K562 (cell line): ENCODE data around the gene MYBL2. TPM values are rescaled to one million over a fixed set of nuclear protein-coding genes. Genes with fewer than 3 reads are reported as not detected.

ENCODE experiments used
- BCL6 ChIP-seq: fragments of 250-450 bp; sonication (Bioruptor Pico); IDR thresholded peaks from 2 replicates; pipeline ENCODE4 v1.4.0; 2020
- CBFA2T2 ChIP-seq: fragments of 450-650 bp; conservative IDR thresholded peaks from 2 replicates; pipeline ENCODE4 v1.6.1; 2017; ENCODE audit warnings: mild to moderate bottlenecking
- CREB1 ChIP-seq, 2 experiments: sonication (generic) in 1 of 2; formaldehyde crosslinking in 1 of 2; IDR thresholded peaks; 2 replicates each; pipeline versions ENCODE4 v1.6.1 to v1.8.0; 2012 to 2022; ENCODE audit warnings: inconsistent platforms in 1 of 2, mild to moderate bottlenecking in 1 of 2, missing genetic modification reagents in 1 of 2, moderate library complexity in 1 of 2
- CREM ChIP-seq: IDR thresholded peaks from 2 replicates; pipeline ENCODE4 v1.6.1; 2014; ENCODE audit warnings: antibody characterized with exemption, low read depth
- HCFC1 ChIP-seq: IDR thresholded peaks from 2 replicates; pipeline ENCODE4 v1.6.1; 2012; ENCODE audit warnings: low read depth, low read length, improper control_type of control experiment
- HEY1 ChIP-seq: fragments of 250-450 bp; sonication (Bioruptor Pico); IDR thresholded peaks from 2 replicates; pipeline ENCODE4 v1.5.0; 2020; ENCODE audit warnings: mild to moderate bottlenecking, moderate library complexity, borderline replicate concordance
- HNRNPL ChIP-seq: fragments of 200-400 bp; formaldehyde crosslinking; IDR thresholded peaks from 2 replicates; pipeline ENCODE4 v1.6.1; 2017; ENCODE audit warnings: low read depth, mild to moderate bottlenecking, low read length
- ILF3 ChIP-seq: fragments of 450-650 bp; IDR thresholded peaks from 2 replicates; pipeline ENCODE4 v1.6.1; 2018; ENCODE audit warnings: antibody characterized with exemption, mild to moderate bottlenecking, moderate library complexity, borderline replicate concordance
- KDM2B ChIP-seq: fragments of 250-450 bp; sonication (Bioruptor Pico); IDR thresholded peaks from 2 replicates; pipeline ENCODE4 v1.8.0; 2021; ENCODE audit warnings: mild to moderate bottlenecking, moderate library complexity
- KLF16 ChIP-seq: IDR thresholded peaks from 2 replicates; pipeline ENCODE4 v1.6.1; 2016; ENCODE audit warnings: antibody characterized with exemption
- MAFK ChIP-seq: IDR thresholded peaks from 2 replicates; pipeline ENCODE4 v1.6.1; 2011; ENCODE audit warnings: low read length, improper control_type of control experiment
- PCBP1 ChIP-seq: fragments of 200-400 bp; formaldehyde crosslinking; IDR thresholded peaks from 2 replicates; pipeline ENCODE4 v1.6.1; 2018; ENCODE audit warnings: mild to moderate bottlenecking, low read depth, low read length; ENCODE audit not compliant: poor library complexity, severe bottlenecking
- POLR2A ChIP-seq: fragments of 450-650 bp; conservative IDR thresholded peaks from 2 replicates; pipeline ENCODE4 v1.6.1; 2016
- RNF2 ChIP-seq: sonication (generic); IDR thresholded peaks from 2 replicates; pipeline ENCODE4 v1.6.1; 2016
- RUNX1 ChIP-seq: sonication (generic); IDR thresholded peaks from 2 replicates; pipeline ENCODE4 v1.6.1; 2016; ENCODE audit warnings: antibody characterized with exemption, low read depth
- SREBF2 ChIP-seq: sonication (generic); formaldehyde crosslinking; IDR thresholded peaks from 2 replicates; pipeline ENCODE4 v1.4.0; 2020; ENCODE audit warnings: mild to moderate bottlenecking, missing genetic modification reagents
- SRSF1 ChIP-seq: fragments of 200-400 bp; formaldehyde crosslinking; IDR thresholded peaks from 2 replicates; pipeline ENCODE4 v1.6.1; 2017; ENCODE audit warnings: mild to moderate bottlenecking, low read depth, low read length, moderate library complexity
- TCFL5 ChIP-seq: fragments of 250-450 bp; sonication (Bioruptor Pico); conservative IDR thresholded peaks from 2 replicates; pipeline ENCODE4 v1.6.1; 2021; ENCODE audit warnings: mild to moderate bottlenecking, moderate library complexity, matching md5 sums
- TFAM ChIP-seq: fragments of 250-450 bp; sonication (Bioruptor Pico); conservative IDR thresholded peaks from 2 replicates; pipeline ENCODE4 v1.5.0; 2021; ENCODE audit warnings: mild to moderate bottlenecking, moderate library complexity
- ZEB2 ChIP-seq: fragments of 450-650 bp; IDR thresholded peaks from 2 replicates; pipeline ENCODE4 v1.6.1; 2016
- ZNF124 ChIP-seq: sonication (generic); formaldehyde crosslinking; IDR thresholded peaks from 2 replicates; pipeline ENCODE4 v1.8.1; 2022; ENCODE audit warnings: missing genetic modification reagents
- ZNF133 ChIP-seq: fragments of 250-450 bp; sonication (Bioruptor Pico); IDR thresholded peaks from 2 replicates; pipeline ENCODE4 v1.4.0; 2020; ENCODE audit warnings: mild to moderate bottlenecking
- ZNF217 ChIP-seq: sonication (generic); formaldehyde crosslinking; IDR thresholded peaks from 2 replicates; pipeline ENCODE4 v1.8.0; 2022; ENCODE audit warnings: mild to moderate bottlenecking, missing genetic modification reagents
- ZNF324 ChIP-seq: fragments of 250-450 bp; sonication (Bioruptor Pico); IDR thresholded peaks from 2 replicates; pipeline ENCODE4 v1.4.0; 2020; ENCODE audit warnings: mild to moderate bottlenecking
- ZNF551 ChIP-seq: fragments of 250-450 bp; sonication (Bioruptor Pico); IDR thresholded peaks from 2 replicates; pipeline ENCODE4 v1.5.0; 2021; ENCODE audit warnings: mild to moderate bottlenecking, moderate library complexity
- ZNF561 ChIP-seq: fragments of 450-650 bp; formaldehyde crosslinking; conservative IDR thresholded peaks from 2 replicates; pipeline ENCODE4 v1.4.0; 2020; ENCODE audit warnings: mild to moderate bottlenecking, moderate library complexity
- ZNF76 ChIP-seq: fragments of 250-450 bp; sonication (Bioruptor Pico); IDR thresholded peaks from 2 replicates; pipeline ENCODE4 v1.4.0; 2020; ENCODE audit warnings: mild to moderate bottlenecking, moderate library complexity, borderline replicate concordance
- ZNF764 ChIP-seq: fragments of 250-450 bp; sonication (Bioruptor Pico); IDR thresholded peaks from 2 replicates; pipeline ENCODE4 v1.4.0; 2020; ENCODE audit warnings: low read depth, mild to moderate bottlenecking, moderate library complexity
- polyA plus RNA-seq, 8 experiments: library from polyadenylated mRNA; depleted of rRNA in 4 of 8; stranded (reverse) in 5 of 8; unstranded in 3 of 8; fragments of >200 nt; fragmentation: Nextera tagmentation in 2 of 8; fragmentation: Illumina TruSeq in 1 of 8; extraction: Ambion mirVana in 2 of 8; extraction: Trizol in 1 of 8; gene quantifications; 2 replicates each; pipeline versions ENCODE4 v1.2.1 to v1.2.3, GENCODE V29; 2011 to 2014; ENCODE audit warnings: inconsistent platforms in 1 of 8, missing spikeins in 1 of 8
- total RNA-seq, 7 experiments: library from RNA; depleted of rRNA in 6 of 7; stranded (reverse); fragments of >200 nt in 6 of 7; fragmentation: Illumina TruSeq in 2 of 7; extraction: Trizol in 2 of 7; gene quantifications; 2 replicates each; pipeline versions ENCODE4 v1.2.1 to v1.2.3, GENCODE V29; 2011 to 2021; ENCODE audit warnings: low replicate concordance in 1 of 7
- TF ChIP-seq, protein P1 (sequence below): fragments of 250-450 bp; sonication (Bioruptor Pico); IDR thresholded peaks from 2 replicates; pipeline ENCODE4 v1.6.1; 2021; ENCODE audit warnings: mild to moderate bottlenecking
- TF ChIP-seq, protein P2 (sequence below): sonication (generic); IDR thresholded peaks from 2 replicates; pipeline ENCODE4 v1.6.1; 2016
- TF ChIP-seq, protein P3 (sequence below): fragments of 450-650 bp; formaldehyde crosslinking; IDR thresholded peaks from 2 replicates; pipeline ENCODE4 v1.4.0; 2022; ENCODE audit warnings: missing genetic modification characterization

Gene MYBL2
- total and polyA plus RNA-seq, 9 of the 15 experiments (the other 6 are each of a cell fraction or from before 2014, with no cell fraction given): 4.4 to 169 (median 52.5) TPM

DNA sequence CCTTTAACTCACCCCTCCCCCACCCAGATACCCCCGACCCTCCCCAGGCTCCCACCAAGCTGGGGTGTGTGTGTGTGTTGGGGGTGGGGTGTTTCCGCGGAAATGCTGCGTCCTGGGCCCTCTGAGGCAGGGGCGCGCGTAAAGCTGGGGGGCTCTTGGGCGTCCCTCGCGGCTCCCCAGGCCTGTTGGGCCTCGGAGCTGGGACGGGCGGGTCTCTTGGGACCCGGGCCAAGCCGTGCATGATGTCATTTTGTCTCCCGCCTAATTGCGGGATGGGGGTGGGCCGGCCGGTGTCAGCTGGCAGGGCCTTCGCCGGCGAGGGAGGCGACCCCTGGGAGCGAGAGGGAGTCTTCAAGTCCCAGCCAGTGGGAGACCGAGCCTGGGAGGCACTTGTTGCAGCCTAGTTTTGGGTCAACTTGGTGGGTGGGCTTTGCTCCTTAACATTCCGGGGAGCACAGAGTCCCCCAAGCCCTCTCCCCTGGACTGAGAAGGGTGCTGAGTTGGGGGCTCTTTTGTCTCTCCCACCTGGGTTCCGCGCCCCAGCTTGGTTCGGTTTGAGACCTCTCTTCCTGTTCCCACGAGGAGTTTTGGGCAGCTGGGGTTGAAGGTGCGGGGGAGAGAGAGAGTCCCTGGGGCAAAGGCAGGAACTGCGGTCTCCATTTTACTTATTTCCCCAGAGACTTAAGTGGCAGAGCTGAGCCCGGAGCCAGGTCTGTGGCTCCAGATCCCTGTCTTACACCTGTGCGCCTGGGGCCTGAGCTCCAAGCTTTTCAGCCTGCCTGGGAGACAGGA lies 623 bp downstream of the MYBL2 start (continued):
- TF ChIP-seq, protein P1, sequence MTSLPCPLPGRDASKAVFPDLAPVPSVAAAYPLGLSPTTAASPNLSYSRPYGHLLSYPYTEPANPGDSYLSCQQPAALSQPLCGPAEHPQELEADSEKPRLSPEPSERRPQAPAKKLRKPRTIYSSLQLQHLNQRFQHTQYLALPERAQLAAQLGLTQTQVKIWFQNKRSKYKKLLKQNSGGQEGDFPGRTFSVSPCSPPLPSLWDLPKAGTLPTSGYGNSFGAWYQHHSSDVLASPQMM: no peak
- TF ChIP-seq SRSF1: no peak
- 0 out of 2 replicates have a peak, but pooled peaks have one; percentile 24 for TF ChIP-seq CREM
- no peak for TF ChIP-seq RUNX1
- no peak for TF ChIP-seq KLF16
- TF ChIP-seq, protein P2, sequence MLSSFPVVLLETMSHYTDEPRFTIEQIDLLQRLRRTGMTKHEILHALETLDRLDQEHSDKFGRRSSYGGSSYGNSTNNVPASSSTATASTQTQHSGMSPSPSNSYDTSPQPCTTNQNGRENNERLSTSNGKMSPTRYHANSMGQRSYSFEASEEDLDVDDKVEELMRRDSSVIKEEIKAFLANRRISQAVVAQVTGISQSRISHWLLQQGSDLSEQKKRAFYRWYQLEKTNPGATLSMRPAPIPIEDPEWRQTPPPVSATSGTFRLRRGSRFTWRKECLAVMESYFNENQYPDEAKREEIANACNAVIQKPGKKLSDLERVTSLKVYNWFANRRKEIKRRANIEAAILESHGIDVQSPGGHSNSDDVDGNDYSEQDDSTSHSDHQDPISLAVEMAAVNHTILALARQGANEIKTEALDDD: no peak
- TF ChIP-seq SREBF2 (CRISPR knock-in tag): no peak
- no peak for TF ChIP-seq ZNF764 (CRISPR knock-in tag)
- TF ChIP-seq HCFC1: no peak
- no peak for TF ChIP-seq ZNF217
- no peak for TF ChIP-seq POLR2A
- no peak for TF ChIP-seq TCFL5 (CRISPR knock-in tag)
- no peak for TF ChIP-seq HNRNPL
- no peak for TF ChIP-seq ZNF124 (CRISPR knock-in tag)
- no peak for TF ChIP-seq TFAM (CRISPR knock-in tag)
- no peak for TF ChIP-seq ZNF133 (CRISPR knock-in tag)
- TF ChIP-seq ZNF76: no peak
- TF ChIP-seq ZNF324 (CRISPR knock-in tag): no peak
- TF ChIP-seq ZNF551: no peak
- no peak for TF ChIP-seq CREB1 (IDR thresholded peaks at IDR 0.05)
- TF ChIP-seq CREB1 (CRISPR knock-in tag; IDR thresholded peaks at IDR 0.05): no peak
- no peak for TF ChIP-seq HEY1
- no peak for TF ChIP-seq BCL6 (CRISPR knock-in tag)
- TF ChIP-seq ZNF561 (CRISPR knock-in tag): no peak
- TF ChIP-seq, protein P3, sequence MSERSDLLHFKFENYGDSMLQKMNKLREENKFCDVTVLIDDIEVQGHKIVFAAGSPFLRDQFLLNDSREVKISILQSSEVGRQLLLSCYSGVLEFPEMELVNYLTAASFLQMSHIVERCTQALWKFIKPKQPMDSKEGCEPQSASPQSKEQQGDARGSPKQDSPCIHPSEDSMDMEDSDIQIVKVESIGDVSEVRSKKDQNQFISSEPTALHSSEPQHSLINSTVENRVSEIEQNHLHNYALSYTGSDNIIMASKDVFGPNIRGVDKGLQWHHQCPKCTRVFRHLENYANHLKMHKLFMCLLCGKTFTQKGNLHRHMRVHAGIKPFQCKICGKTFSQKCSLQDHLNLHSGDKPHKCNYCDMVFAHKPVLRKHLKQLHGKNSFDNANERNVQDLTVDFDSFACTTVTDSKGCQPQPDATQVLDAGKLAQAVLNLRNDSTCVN (CRISPR knock-in tag): no peak
- TF ChIP-seq ILF3: no peak
- TF ChIP-seq CBFA2T2: no peak
- TF ChIP-seq RNF2: peak; percentile 39; the same call in 1 of the 2 replicates
- TF ChIP-seq MAFK: no peak
- TF ChIP-seq PCBP1: peak; percentile 26
- TF ChIP-seq KDM2B (CRISPR knock-in tag): no peak
- no peak for TF ChIP-seq ZEB2
